RWPE2 (cell line): ENCODE measurements around the gene ZBTB20.

Experiments
- ATAC-seq: fragments of 200-7000 bp; cut with Tn5 transposase; 3 replicates; pipeline ENCODE4 v1.9.1; 2021; ENCODE audit warnings: low read depth
- DNase-seq: peaks from one replicate; pipeline ENCODE4 v3.0.0-alpha.2; 2020; ENCODE audit warnings: low spot score
- H3K27ac ChIP-seq: fragments of 450-650 bp; 2 replicates; pipeline ENCODE4 v1.5.1; 2017; ENCODE audit warnings: mild to moderate bottlenecking; ENCODE audit not compliant: poor library complexity, severe bottlenecking
- H3K27me3 ChIP-seq: fragments of 250-450 bp; sonication (Bioruptor Pico); 2 replicates; pipeline ENCODE4 v1.5.1; 2021; ENCODE audit warnings: mild to moderate bottlenecking, moderate library complexity; ENCODE audit not compliant: insufficient read depth, poor library complexity, severe bottlenecking
- H3K36me3 ChIP-seq: fragments of 250-450 bp; sonication (Bioruptor Pico); 2 replicates; pipeline ENCODE4 v1.5.1; 2020; ENCODE audit warnings: low read depth, mild to moderate bottlenecking, moderate library complexity
- H3K4me1 ChIP-seq: fragments of 250-450 bp; sonication (Bioruptor Pico); 2 replicates; pipeline ENCODE4 v1.5.1; 2021; ENCODE audit warnings: mild to moderate bottlenecking, moderate library complexity; ENCODE audit not compliant: insufficient read depth, poor library complexity, severe bottlenecking
- H3K4me3 ChIP-seq: fragments of 250-450 bp; sonication (Bioruptor Pico); 2 replicates; pipeline ENCODE4 v1.5.1; 2021; ENCODE audit warnings: mild to moderate bottlenecking, moderate library complexity; ENCODE audit not compliant: severe bottlenecking
- H3K9me3 ChIP-seq: fragments of 250-450 bp; sonication (Bioruptor Pico); 2 replicates; pipeline ENCODE4 v1.5.1; 2021; ENCODE audit warnings: mild to moderate bottlenecking, moderate library complexity; ENCODE audit not compliant: severe bottlenecking
- CTCF ChIP-seq: fragments of 450-650 bp; IDR thresholded peaks from one replicate; pipeline ENCODE4 v1.5.1; 2017; ENCODE audit warnings: mild to moderate bottlenecking, moderate library complexity; ENCODE audit not compliant: poor library complexity, severe bottlenecking

Gene ZBTB20

GRCh38 chr3:114506591-114507300 is 640.3 kb downstream of the ZBTB20 start:
- Histone ChIP-seq H3K4me1 (no peaks in the 10 kb centered on the region), H3K4me3 (no peak overlapping the region), H3K27ac (no peak overlapping the region), H3K9me3 (no peaks in the 10 kb centered on the region), H3K27me3 (no peaks in the 10 kb centered on the region), H3K36me3 (no peaks in the 10 kb centered on the region)
- DNase-seq = no peak
- no peak for ATAC-seq
- TF ChIP-seq CTCF = no peak

DNA sequence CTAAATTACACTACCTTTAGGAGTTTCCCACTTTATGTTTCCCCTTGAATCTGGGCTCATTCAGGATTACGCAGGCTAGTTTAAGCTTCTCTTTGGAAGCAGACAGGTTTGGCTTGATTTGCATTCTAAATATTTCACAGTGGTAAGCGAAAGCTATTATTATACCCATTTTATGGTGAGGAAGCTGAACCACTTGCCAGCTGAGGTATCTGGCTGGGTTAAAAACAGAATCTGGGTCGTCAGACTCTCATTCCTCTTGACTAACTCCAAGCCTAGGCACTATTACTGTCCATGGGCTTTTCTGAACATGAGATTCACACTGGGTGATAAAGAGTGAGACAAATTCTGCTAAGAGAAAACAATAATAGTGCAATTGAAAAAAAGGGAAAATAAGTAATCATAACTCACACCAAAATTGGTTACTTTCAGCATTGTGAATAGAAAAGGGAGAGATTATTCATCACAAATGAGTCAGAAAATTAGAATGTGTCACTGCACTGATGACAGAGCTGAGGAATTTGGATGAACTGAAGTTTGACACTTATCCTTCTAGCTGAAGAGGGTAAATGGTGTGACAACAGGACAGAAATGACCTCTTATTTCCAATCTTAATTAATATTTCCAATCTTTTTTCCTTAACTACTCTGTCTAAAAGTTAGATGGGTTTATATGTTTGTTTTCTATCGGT is 642.0 kb downstream of the ZBTB20 start:
- ATAC-seq = no peak

DNA sequence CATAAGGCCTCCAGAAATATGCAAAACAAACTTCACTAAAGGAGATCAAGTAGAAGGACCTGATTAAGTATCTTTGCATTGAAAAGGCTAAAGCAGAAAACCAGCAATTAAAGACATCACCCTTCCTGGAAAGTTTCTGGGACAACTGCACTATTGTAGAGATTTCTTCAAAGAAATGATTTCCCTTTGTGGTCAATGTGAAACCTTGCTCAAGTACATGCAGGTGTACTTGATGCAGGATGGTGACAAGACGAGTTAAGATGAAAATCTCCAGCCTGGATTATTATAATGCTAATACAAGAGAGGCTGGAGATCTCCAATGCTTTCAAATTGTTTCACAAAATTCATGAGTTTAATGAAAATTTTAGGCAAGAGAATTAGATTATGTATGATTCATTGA is 644.9 kb downstream of the ZBTB20 start:
- DNase-seq = no peak
- no peaks in the 10 kb centered on the region for H3K9me3 ChIP-seq
- H3K36me3 ChIP-seq = no peaks in the 10 kb centered on the region
- H3K27ac ChIP-seq = no peak overlapping the region
- no peak for ATAC-seq
- no peaks in the 10 kb centered on the region for H3K27me3 ChIP-seq
- peaks cover 16% of the 10 kb centered on the region for H3K4me1 ChIP-seq
- TF ChIP-seq CTCF = no peak
- no peak overlapping the region for H3K4me3 ChIP-seq

More for the DNA sequence above, 642.0 kb downstream of the ZBTB20 start:
- TF ChIP-seq CTCF = no peak
- H3K36me3 ChIP-seq = no peaks in the 10 kb centered on the region
- DNase-seq = no peak
- no peak overlapping the region for H3K4me3 ChIP-seq
- no peaks in the 10 kb centered on the region for H3K27me3 ChIP-seq
- no peaks in the 10 kb centered on the region for H3K9me3 ChIP-seq
- no peaks in the 10 kb centered on the region for H3K4me1 ChIP-seq
- H3K27ac ChIP-seq = no peak overlapping the region

DNA sequence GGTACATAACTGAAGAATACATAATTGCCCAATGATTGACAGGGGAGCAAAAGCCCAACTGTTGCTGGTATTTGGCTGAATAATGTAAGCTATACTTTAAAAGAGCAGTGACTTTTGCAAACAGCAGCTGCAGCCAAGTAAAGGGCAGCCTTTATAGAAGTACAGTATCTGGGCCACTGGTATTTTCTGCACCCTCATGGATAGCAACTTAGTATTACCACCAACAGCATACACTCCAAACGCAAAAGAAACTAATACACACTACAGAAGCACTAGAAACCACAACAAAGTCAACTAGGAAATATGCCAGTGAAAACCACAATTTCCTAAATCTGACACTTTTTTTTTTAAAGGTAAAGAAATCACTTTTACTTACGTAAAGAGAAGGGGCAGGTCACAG is 647.1 kb downstream of the ZBTB20 start:
- no peak for ATAC-seq
- no peaks in the 10 kb centered on the region for H3K36me3 ChIP-seq
- DNase-seq = no peak
- TF ChIP-seq CTCF = no peak
- no peak overlapping the region for H3K4me3 ChIP-seq
- peaks cover 32% of the 10 kb centered on the region for H3K4me1 ChIP-seq
- H3K27ac ChIP-seq = no peak overlapping the region
- no peaks in the 10 kb centered on the region for H3K9me3 ChIP-seq
- H3K27me3 ChIP-seq = no peaks in the 10 kb centered on the region
